GM23248 (cell line): ENCODE measurements around the gene CENPVL1.
"Not testable (repeated sequence)": the region's sequence is repeated elsewhere in the genome, so short reads cannot be mapped to it uniquely, and the experiment has no call there.

Source experiments
- EZH2 ChIP-seq: fragments of 200-600 bp; sonication (generic); IDR thresholded peaks from 2 replicates; pipeline ENCODE4 v1.6.1; 2018; ENCODE audit warnings: antibody characterized with exemption, mild to moderate bottlenecking; ENCODE audit not compliant: insufficient read depth, poor library complexity, severe bottlenecking
- EZH2phosphoT487 ChIP-seq: fragments of 200-600 bp; sonication (generic); IDR thresholded peaks from 2 replicates; pipeline ENCODE4 v1.6.1; 2018; ENCODE audit warnings: antibody characterized with exemption, moderate library complexity, mild to moderate bottlenecking, low read depth; ENCODE audit not compliant: insufficient read depth

GRCh38 chrX:51710277-51711164 is at the start of gene CENPVL1:
- not testable (repeated sequence) for TF ChIP-seq EZH2, EZH2phosphoT487
